ENCODE data around the gene SLC37A1. TPM values are rescaled to one million over a fixed set of nuclear protein-coding genes. Genes with fewer than 3 reads are reported as not detected.

The SLC37A1 gene
- total and polyA plus RNA-seq, 2 of the 13 experiments (the other 11 are each of a cell fraction or from before 2014, with no cell fraction given): 0.22 to 0.40 TPM

GRCh38 chr21:42530167-42530518 is 16.5 kb downstream of the SLC37A1 start:
- POLR2A ChIA-PET: no interaction called here

GRCh38 chr21:42531771-42532170 is 18.1 kb downstream of the SLC37A1 start:
- in situ Hi-C loops (cut with HindIII; ENCODE audit: extremely low pct_ligation_motif_present, low pct_unique_long_range_greater_than_20kb): no loop called here

More at GRCh38 chr21:42530167-42530518, 16.5 kb downstream of the SLC37A1 start:
- Histone ChIP-seq H3K9ac (ENCODE audit: insufficient read depth, low read depth, low read length) (no peak overlapping the region), H3K4me1 (ENCODE audit: insufficient read depth, low read length) (peaks cover 26% of the 10 kb centered on the region), H3K27ac (ENCODE audit: extremely low read length, insufficient read depth, low read length) (no peak overlapping the region), H3K27me3 (ENCODE audit: control insufficient read depth in 1 of 2, insufficient read depth in 2 of 2, low read length in 2 of 2) (no peaks in the 10 kb centered on the region; a peak in 1 of 5 replicates), H3K36me3 (replicated peaks in 1 of 2; ENCODE audit: control insufficient read depth in 1 of 2, insufficient read depth in 2 of 2, low read length in 2 of 2) (no peaks in the 10 kb centered on the region), H3K4me3 (replicated peaks in 1 of 3; ENCODE audit: insufficient read depth in 1 of 3, low read depth in 2 of 3, low read length in 3 of 3) (no peak overlapping the region), H3K4me2 (ENCODE audit: low read depth, low read length) (no peak overlapping the region), H3K79me2 (ENCODE audit: insufficient read depth, low read length) (no peaks in the 10 kb centered on the region), H3K9me3 (ENCODE audit: low read length) (no peaks in the 10 kb centered on the region), H4K20me1 (ENCODE audit: insufficient read depth, low read length) (no peaks in the 10 kb centered on the region), H2AFZ (ENCODE audit: low read length) (no peak overlapping the region)
- intact Hi-C loops (cut with micrococcal nuclease; ENCODE audit: unreplicated experiment): no loop called here
- TF ChIP-seq THYN1 (CRISPR knock-in tag; IDR thresholded peaks at IDR 0.05; ENCODE audit: borderline replicate concordance, low read depth) (no peak), ZNF235 (CRISPR knock-in tag; IDR thresholded peaks at IDR 0.05; ENCODE audit: borderline replicate concordance) (no peak)
- CTCF ChIA-PET (ENCODE audit: low intra/inter-chr PET ratio, low total read pairs): no interaction called here
- DNase-seq (ENCODE audit: low spot score) (no peak), ATAC-seq (no peak), FAIRE-seq (no peak)
- in situ Hi-C loops (cut with HindIII; ENCODE audit: extremely low pct_ligation_motif_present, low pct_unique_long_range_greater_than_20kb): no loop called here
- BruUV-seq (replicated peaks): no TSS peak
- WGBS (ENCODE audit: low lambda C conversion rate): 68% methylated on average over 5 of the region's 5 CpGs

More at GRCh38 chr21:42531771-42532170, 18.1 kb downstream of the SLC37A1 start:
- intact Hi-C loops (cut with micrococcal nuclease; ENCODE audit: unreplicated experiment): no loop called here
- H3K4me3 ChIP-seq (replicated peaks in 1 of 3; ENCODE audit: insufficient read depth in 1 of 3, low read depth in 2 of 3, low read length in 3 of 3): no peak overlapping the region
- no peak overlapping the region for H3K4me2 ChIP-seq (ENCODE audit: low read depth, low read length)
- no peak overlapping the region for H2AFZ ChIP-seq (ENCODE audit: low read length)
- no peaks in the 10 kb centered on the region for H3K9me3 ChIP-seq (ENCODE audit: low read length)
- ATAC-seq (no peak), FAIRE-seq (no peak), DNase-seq (ENCODE audit: low spot score) (no peak)
- H3K4me1 ChIP-seq (ENCODE audit: insufficient read depth, low read length): peaks cover 10% of the 10 kb centered on the region
- 53% methylated on average over 6 of the region's 8 CpGs for WGBS (ENCODE audit: low lambda C conversion rate)
- no peaks in the 10 kb centered on the region for H3K36me3 ChIP-seq (replicated peaks in 1 of 2; ENCODE audit: control insufficient read depth in 1 of 2, insufficient read depth in 2 of 2, low read length in 2 of 2)
- ChIA-PET POLR2A (no interaction called here), CTCF (ENCODE audit: low intra/inter-chr PET ratio, low total read pairs) (no interaction called here)
- no TSS peak for BruUV-seq (replicated peaks)
- H4K20me1 ChIP-seq (ENCODE audit: insufficient read depth, low read length): no peaks in the 10 kb centered on the region
- no peaks in the 10 kb centered on the region for H3K79me2 ChIP-seq (ENCODE audit: insufficient read depth, low read length)
- H3K27ac ChIP-seq (ENCODE audit: extremely low read length, insufficient read depth, low read length): no peak overlapping the region
- no peaks in the 10 kb centered on the region; a peak in 1 of 5 replicates for H3K27me3 ChIP-seq (ENCODE audit: control insufficient read depth in 1 of 2, insufficient read depth in 2 of 2, low read length in 2 of 2)
- TF ChIP-seq MXD4 (CRISPR knock-in tag; IDR thresholded peaks at IDR 0.05) (no peak), ZFAT (CRISPR knock-in tag; conservative IDR thresholded peaks at IDR 0.05) (no peak), CBX5 (CRISPR knock-in tag; IDR thresholded peaks at IDR 0.05; ENCODE audit: borderline replicate concordance) (no peak), ZBTB21 (CRISPR knock-in tag; IDR thresholded peaks at IDR 0.05) (no peak), HNRNPLL (IDR thresholded peaks at IDR 0.05; ENCODE audit: low read depth, low read length, poor library complexity, severe bottlenecking) (no peak), CCAR2 (optimal IDR thresholded peaks at IDR 0.05; ENCODE audit: low read depth, low read length) (no peak), THYN1 (CRISPR knock-in tag; IDR thresholded peaks at IDR 0.05; ENCODE audit: borderline replicate concordance, low read depth) (no peak), ZNF674 (CRISPR knock-in tag; IDR thresholded peaks at IDR 0.05; ENCODE audit: low read depth) (no peak), ATF2 (CRISPR knock-in tag; IDR thresholded peaks at IDR 0.05) (no peak), KDM4B (CRISPR knock-in tag; IDR thresholded peaks at IDR 0.05) (no peak), ZNF782 (CRISPR knock-in tag; IDR thresholded peaks at IDR 0.05; ENCODE audit: borderline replicate concordance) (no peak), IRF9 (CRISPR knock-in tag; IDR thresholded peaks at IDR 0.05; ENCODE audit: borderline replicate concordance) (no peak), GFI1 (CRISPR knock-in tag; IDR thresholded peaks at IDR 0.05; ENCODE audit: borderline replicate concordance) (no peak), ADNP (CRISPR knock-in tag; IDR thresholded peaks at IDR 0.05) (no peak), CHCHD3 (CRISPR knock-in tag; IDR thresholded peaks at IDR 0.05) (no peak), ATF3 (CRISPR knock-in tag; IDR thresholded peaks at IDR 0.05) (no peak), ZNF891 (CRISPR knock-in tag; IDR thresholded peaks at IDR 0.05) (no peak)
- no peak overlapping the region for H3K9ac ChIP-seq (ENCODE audit: insufficient read depth, low read depth, low read length)

All from HepG2 (cell line).